HG03139 (cell line): ENCODE measurements around the gene UMODL1.
"Not testable (repeated sequence)": the region's sequence is repeated elsewhere in the genome, so short reads cannot be mapped to it uniquely, and the experiment has no call there.

Source experiments
- ATAC-seq: cut with Tn5 transposase; IDR thresholded peaks from one replicate; pipeline ENCODE4 v1.9.1; 2021; ENCODE audit not compliant: unreplicated experiment

The UMODL1 gene

GRCh38 chr21:42110691-42111469 lies 39.8 kb downstream of the UMODL1 start:
- no peak for ATAC-seq

DNA sequence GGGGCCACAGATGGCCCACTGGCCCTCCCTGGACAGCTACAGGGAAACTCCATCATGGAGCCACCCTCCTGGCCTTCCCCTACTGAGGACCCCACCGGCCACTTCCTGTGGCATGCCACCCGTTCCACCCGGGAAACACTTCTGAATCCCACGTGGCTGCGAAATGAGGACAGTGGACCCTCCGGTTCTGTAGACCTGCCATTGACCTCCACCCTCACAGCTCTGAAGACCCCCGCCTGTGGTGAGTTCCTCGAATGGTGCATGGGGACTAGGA lies 40.3 kb downstream of the UMODL1 start:
- no peak for ATAC-seq

- no peak for ATAC-seq
These were observed 40.7 kb downstream of the UMODL1 start for GRCh38 chr21:42111811-42112210.

DNA sequence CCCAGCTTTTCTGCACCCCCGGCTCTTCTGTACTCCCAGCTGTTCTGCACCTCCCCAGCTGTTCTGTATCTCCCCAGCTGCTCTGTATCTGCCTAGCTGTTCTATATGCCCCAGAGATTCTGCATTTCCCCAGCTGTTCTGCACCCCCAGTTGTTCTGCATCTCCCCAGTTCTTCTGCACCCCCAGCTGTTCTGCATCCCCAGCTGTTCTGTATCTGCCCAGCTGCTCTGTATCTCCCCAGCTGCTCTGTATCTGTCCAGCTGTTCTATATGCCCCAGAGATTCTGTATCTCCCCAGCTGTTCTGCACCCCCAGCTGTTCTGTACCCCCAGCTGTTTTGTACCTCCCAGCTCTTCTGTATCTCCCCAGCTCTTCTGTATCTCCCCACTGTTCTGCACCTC lies 41.1 kb downstream of the UMODL1 start:
- ATAC-seq, result no peak

DNA sequence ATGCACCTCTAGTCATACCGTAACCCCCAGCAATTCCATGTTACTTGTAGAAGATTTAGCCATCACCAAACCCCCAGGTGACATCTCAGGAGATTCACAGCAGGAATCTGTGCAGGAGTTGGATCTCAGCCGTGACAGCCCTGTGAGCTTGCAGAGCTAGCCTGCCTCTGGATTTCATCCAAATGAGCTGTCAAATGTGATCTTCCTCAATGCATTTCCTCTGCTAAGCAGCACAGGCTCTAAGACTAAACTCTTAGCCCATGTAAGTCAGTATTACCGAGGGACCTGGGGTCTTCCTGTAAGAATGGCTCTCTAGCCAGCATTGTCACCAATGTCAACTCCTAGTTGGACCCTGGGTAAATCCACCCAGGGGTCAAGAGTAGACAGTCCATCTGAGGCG lies 41.7 kb downstream of the UMODL1 start:
- no peak for ATAC-seq

DNA sequence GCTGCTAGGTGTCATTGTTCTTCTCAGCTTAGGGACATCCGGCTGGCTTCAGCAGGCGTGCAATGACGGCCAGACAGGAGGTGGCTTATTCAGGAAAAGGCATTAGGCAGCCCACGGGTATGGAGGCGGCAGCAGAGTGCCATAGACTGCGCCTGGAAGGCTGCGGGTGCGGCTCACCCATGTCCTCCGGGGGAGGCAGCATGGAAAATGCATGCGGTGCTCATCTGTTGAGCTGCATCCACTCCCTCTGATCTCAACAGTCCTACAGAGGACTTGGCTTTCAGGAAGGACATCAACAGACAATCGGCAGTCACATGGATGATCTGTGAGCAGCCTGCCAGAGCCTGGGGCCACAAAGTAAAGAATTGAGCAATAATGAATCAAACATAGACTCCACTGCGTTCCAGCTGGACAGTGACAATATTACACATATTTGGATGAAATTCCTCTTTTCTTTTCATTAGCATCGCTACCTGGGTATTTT lies 42.9 kb downstream of the UMODL1 start:
- ATAC-seq, result no peak

GRCh38 chr21:42114646-42115045 lies 43.5 kb downstream of the UMODL1 start:
- ATAC-seq, result no peak

- no peak for ATAC-seq
These were observed 44.1 kb downstream of the UMODL1 start for GRCh38 chr21:42115136-42115683.

- ATAC-seq, result not testable (repeated sequence)
These were observed 45.4 kb downstream of the UMODL1 start for GRCh38 chr21:42116551-42116950.

- ATAC-seq, result no peak
These were observed 46.3 kb downstream of the UMODL1 start for GRCh38 chr21:42117229-42117966.

DNA sequence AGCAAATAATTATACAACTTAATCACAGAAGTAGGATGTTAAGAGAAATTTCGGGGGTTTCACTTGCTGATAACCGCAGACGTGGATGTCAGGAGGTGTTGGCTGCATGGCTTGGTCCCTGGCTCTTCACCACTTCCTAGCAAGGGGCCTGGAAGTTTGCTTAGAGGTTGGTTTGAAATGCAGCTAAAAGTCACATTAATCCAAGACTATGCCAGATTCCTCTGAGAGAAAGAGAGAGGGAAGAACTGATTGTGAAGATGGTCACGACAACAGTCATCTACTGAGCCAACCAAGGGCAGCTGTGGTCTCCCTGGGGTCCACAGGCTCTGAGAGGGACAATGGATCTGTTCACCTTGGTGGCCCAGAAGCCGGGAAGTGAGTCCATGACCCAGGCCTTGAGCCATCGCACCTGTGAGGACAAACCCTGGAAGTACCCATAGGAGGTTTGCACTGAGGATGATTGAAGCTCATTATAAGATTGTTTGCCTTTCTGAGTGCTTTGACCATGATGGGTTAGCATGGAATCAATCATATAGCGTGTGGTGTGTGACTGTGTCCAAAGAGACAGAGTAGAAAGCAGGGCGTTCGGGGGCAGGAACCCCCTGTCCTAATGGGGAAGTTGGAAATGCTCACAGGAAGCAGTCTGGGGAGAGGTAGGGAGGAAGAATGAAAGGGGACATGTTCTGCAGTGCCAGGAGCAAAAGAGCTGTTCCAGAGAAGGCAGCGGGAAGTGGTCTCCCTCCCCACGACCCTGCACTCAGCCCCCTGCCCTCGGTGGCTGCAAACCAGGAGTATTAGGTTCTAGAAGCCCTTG lies 47.1 kb downstream of the UMODL1 start:
- ATAC-seq, result no peak

- no peak for ATAC-seq
These were observed 47.8 kb downstream of the UMODL1 start for GRCh38 chr21:42118901-42119300.

DNA sequence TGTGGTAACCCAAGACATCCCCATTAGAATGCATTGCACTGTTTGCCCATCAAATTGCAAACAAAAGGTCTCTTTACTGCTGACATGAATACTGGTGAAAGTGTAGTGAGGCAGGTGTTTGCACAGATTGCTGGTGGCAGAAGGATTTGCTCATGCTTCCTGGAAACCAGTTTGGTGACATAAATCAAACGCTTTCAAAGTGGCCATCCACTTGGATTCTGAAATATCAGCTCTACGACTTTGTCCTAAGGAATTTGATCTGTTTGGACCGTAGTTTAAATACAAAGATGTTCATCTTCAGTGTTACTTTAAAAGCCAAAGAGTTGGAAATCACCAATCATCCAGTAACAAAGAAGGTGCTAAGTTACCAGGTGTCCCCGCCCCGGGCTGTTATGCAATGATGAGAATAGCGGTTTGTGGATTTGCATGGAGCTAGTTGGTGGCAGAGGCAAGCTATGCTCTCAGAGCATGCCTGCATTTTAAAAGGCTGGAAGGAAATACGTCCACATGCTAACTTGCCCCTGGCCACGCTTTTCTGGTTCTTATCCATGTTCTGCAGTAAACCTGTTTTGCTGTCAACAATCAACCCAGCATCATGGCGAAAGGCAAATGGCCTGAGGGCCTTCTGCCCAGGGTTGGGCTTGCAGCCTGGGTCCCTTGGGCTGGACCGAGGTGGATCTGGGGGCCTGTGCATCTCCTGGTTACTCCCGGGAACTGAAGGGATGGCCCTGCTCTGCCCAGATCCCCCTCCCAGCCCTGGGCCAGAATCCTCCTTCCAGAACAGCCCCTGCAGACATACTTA lies 49.2 kb downstream of the UMODL1 start:
- ATAC-seq, result no peak

DNA sequence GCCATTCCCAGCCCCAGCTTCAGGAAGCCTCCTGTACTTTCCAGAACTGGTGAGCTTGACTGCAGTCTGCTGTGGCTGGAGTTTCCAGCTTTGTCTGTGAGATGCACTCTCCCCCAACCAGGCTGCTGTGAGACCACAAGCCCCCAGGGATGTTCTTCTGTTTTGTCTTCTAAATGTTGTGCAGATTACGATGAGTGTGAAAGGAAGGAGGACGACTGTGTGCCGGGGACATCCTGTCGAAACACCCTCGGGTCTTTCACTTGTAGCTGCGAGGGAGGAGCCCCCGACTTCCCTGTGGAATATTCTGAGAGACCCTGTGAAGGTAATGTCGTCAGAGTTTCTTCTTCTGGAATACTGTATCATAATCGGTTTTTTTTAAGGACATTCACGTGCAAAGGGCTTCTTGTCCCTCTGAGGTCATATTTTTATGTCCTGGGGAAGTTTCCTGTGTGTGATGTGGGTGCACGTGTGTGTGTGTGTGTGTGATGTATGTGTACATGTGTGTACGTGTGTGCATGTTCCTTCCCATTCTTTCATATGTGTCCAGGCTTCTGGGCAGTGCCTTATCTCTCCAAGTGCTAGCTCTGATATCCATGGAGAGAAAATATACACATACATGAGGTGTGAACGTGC lies 49.9 kb downstream of the UMODL1 start:
- no peak for ATAC-seq

DNA sequence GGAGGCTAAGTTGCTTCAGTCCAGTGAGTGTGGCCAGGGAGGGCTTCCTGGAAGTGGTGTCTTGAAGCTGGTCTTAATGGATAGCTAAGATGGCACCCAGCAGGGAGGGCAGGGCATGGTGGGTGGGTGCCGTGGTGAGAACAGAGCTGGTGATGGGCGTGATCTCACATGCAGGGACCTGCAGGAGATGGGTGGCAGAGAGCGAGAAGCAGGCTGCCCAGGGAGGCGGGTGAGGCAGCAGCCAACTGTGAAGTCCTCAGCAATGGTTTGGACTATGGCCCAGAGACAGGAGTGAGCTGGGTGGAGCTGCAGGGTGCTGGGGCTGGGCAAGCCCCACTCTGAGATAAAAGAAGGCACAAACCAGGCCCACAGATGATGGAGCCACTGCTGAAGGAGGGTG lies 50.7 kb downstream of the UMODL1 start:
- ATAC-seq, result no peak

DNA sequence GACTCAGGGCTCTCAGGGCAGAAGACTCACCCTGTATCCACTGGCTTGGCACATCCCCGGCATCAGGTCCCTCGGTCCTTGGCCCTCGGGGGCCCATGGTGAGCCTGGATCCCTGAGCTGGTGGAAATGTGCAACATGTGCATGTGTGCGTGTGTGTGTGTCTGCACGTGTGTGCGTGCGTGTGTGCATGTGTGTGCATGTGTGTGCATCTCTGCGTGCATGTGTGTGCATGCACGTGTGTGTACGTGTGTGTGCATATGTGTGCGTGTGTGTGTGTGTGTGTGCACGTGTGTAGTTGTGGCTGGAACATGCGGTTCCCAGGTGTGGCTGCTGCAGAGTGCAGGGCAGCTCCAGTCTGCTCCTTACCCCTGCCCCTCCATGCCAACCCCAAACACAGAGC lies 51.3 kb downstream of the UMODL1 start:
- no peak for ATAC-seq

GRCh38 chr21:42122808-42123207 lies 51.7 kb downstream of the UMODL1 start:
- ATAC-seq, result no peak

DNA sequence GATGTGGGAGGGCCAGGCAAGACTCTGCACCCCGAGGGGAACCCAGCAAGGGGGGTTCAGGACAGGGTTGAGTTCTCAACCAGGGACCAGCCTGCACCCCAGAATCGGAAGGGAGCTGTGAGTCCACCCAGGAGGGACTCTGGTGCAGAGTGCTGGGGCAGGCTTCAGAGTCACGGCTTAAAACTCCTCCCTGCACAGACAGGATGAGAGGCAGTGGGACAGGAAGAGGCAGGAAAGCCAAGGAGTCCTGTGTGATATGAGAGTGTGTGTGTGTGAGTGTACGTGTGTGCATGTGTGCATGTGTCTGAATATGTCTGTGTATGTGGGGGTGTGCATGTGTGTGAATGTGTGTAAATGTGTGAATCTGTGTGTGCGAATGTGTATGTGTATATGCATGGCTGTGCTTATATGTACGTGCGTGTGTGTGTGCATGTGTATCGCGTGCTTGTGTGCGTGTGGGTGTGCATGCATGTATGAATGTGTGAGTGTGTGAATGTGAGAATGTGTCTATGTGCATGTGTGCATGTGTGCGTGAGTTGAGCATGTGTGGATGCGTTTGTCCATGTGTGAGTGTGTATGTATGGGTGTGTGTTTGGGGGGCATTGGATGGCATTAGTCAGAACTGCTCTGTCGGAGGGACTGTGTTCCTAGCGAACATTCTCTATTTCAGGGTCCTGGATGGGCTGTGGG lies 52.2 kb downstream of the UMODL1 start:
- no peak for ATAC-seq

DNA sequence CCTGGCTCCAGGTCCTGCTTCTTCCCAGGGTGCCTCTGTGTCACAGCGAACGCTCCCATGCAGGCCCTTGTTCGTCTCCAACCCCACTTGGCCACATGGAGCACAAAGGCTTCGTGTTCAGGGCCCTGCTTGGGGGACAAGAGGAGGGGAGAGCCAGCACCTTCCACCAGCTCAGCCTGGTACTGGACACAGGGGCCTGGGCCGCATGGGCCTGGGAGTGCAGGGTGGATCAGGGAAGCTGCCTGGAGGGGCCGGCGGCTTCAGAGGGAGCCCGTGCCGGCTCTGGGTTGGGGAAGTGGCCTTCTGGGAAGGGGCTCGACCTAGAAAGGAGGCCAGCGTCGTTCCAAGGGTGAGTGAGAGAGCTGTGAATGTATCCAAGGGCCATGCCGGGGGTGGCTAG lies 53.0 kb downstream of the UMODL1 start:
- no peak for ATAC-seq
